SK-N-SH treated with all-trans-retinoic acid at 6 μM for 48 hours (cell line): Measurements from ENCODE around the gene TGIF2.

ENCODE experiments used
- ARNTL ChIP-seq: fragments of 450-650 bp; formaldehyde crosslinking; IDR thresholded peaks from 2 replicates; pipeline ENCODE4 v1.5.0; 2020; ENCODE audit warnings: low read depth, mild to moderate bottlenecking, moderate library complexity, borderline replicate concordance
- CREB5 ChIP-seq: fragments of 250-450 bp; sonication (Bioruptor Pico); IDR thresholded peaks from 2 replicates; pipeline ENCODE4 v1.5.1; 2020; ENCODE audit warnings: low read depth, mild to moderate bottlenecking, moderate library complexity
- CSDC2 ChIP-seq: fragments of 250-450 bp; sonication (Bioruptor Pico); IDR thresholded peaks from 2 replicates; pipeline ENCODE4 v1.5.0; 2020; ENCODE audit warnings: mild to moderate bottlenecking, moderate library complexity
- PATZ1 ChIP-seq: fragments of 250-450 bp; sonication (Bioruptor Pico); IDR thresholded peaks from 2 replicates; pipeline ENCODE4 v1.8.0; 2020; ENCODE audit warnings: mild to moderate bottlenecking, moderate library complexity, borderline replicate concordance
- PPARA ChIP-seq: fragments of 250-450 bp; sonication (Bioruptor Pico); IDR thresholded peaks from 2 replicates; pipeline ENCODE4 v1.5.0; 2020; ENCODE audit warnings: mild to moderate bottlenecking, borderline replicate concordance
- SNAI2 ChIP-seq: fragments of 250-450 bp; sonication (Bioruptor Pico); IDR thresholded peaks from 2 replicates; pipeline ENCODE4 v1.5.0; 2020; ENCODE audit warnings: mild to moderate bottlenecking, moderate library complexity
- TCF4 ChIP-seq: fragments of 250-450 bp; sonication (Bioruptor Pico); IDR thresholded peaks from 2 replicates; pipeline ENCODE4 v1.8.0; 2021; ENCODE audit warnings: mild to moderate bottlenecking, moderate library complexity, borderline replicate concordance
- TOX ChIP-seq: fragments of 250-450 bp; sonication (Bioruptor Pico); IDR thresholded peaks from 2 replicates; pipeline ENCODE4 v1.8.0; 2021; ENCODE audit warnings: mild to moderate bottlenecking, moderate library complexity, borderline replicate concordance
- TSHZ2 ChIP-seq: fragments of 250-450 bp; sonication (Bioruptor Pico); IDR thresholded peaks from 2 replicates; pipeline ENCODE4 v1.5.0; 2020; ENCODE audit warnings: mild to moderate bottlenecking, moderate library complexity
- ZFP3 ChIP-seq: fragments of 250-450 bp; sonication (Bioruptor Pico); IDR thresholded peaks from 2 replicates; pipeline ENCODE4 v1.5.0; 2020; ENCODE audit warnings: mild to moderate bottlenecking, moderate library complexity
- ZNF565 ChIP-seq: fragments of 450-650 bp; formaldehyde crosslinking; conservative IDR thresholded peaks from 2 replicates; pipeline ENCODE4 v1.5.0; 2020; ENCODE audit warnings: low read depth, mild to moderate bottlenecking, moderate library complexity
- ZNF8 ChIP-seq: fragments of 450-650 bp; formaldehyde crosslinking; IDR thresholded peaks from 2 replicates; pipeline ENCODE4 v1.5.0; 2020; ENCODE audit warnings: mild to moderate bottlenecking, moderate library complexity

- no peak for TF ChIP-seq ARNTL (CRISPR knock-in tag)
- TF ChIP-seq TCF4: no peak
- TF ChIP-seq ZFP3 (CRISPR knock-in tag): no peak
- no peak for TF ChIP-seq SNAI2 (CRISPR knock-in tag)
- no peak for TF ChIP-seq ZNF565
- TF ChIP-seq PATZ1 (CRISPR knock-in tag): no peak
- TF ChIP-seq TSHZ2 (CRISPR knock-in tag): no peak
- no peak for TF ChIP-seq TOX
- TF ChIP-seq CREB5: no peak
- no peak for TF ChIP-seq ZNF8 (CRISPR knock-in tag)
- TF ChIP-seq PPARA (CRISPR knock-in tag): no peak
- TF ChIP-seq CSDC2 (CRISPR knock-in tag): no peak
Measured at GRCh38 chr20:36528176-36528874, 45.1 kb upstream of the TGIF2 start.
